Natural killer cell (primary cell): ENCODE data around the gene ADORA2A. TPM values are rescaled to one million over a fixed set of nuclear protein-coding genes. Genes with fewer than 3 reads are reported as not detected.

ENCODE experiments used
- ATAC-seq, 3 donors: fragments of 150-1000 bp in 2 of 3; fragments of 200-7000 bp in 1 of 3; cut with Tn5 transposase; 1 replicate in 1 of 3; 2 replicates in 2 of 3; pipeline ENCODE4 v1.10.0; 2021; ENCODE audit warnings: mild to moderate bottlenecking in 2 of 3, moderate library complexity in 2 of 3
- DNase-seq, 2 donors: peaks; one replicate each; pipeline versions ENCODE4 v3.0.0 to v3.0.0-alpha.2; 2013 to 2021; ENCODE audit warnings: mixed read lengths in 1 of 2
- H3K27ac ChIP-seq: one replicate; pipeline ENCODE4 v1.5.1; 2013; ENCODE audit warnings: mild to moderate bottlenecking, low read length
- H3K27me3 ChIP-seq: one replicate; pipeline ENCODE4 v1.6.1; 2013; ENCODE audit warnings: low read length; ENCODE audit not compliant: control insufficient read depth, insufficient read depth
- H3K36me3 ChIP-seq: one replicate; pipeline ENCODE4 v1.6.1; 2013; ENCODE audit warnings: low read length; ENCODE audit not compliant: control insufficient read depth, insufficient read depth
- H3K4me1 ChIP-seq: one replicate; pipeline ENCODE4 v1.6.1; 2013; ENCODE audit warnings: low read length; ENCODE audit not compliant: control insufficient read depth, insufficient read depth
- H3K4me3 ChIP-seq: one replicate; pipeline ENCODE4 v1.5.1; 2013; ENCODE audit warnings: low read length
- H3K9me3 ChIP-seq: one replicate; pipeline ENCODE4 v1.6.1; 2013; ENCODE audit warnings: low read length; ENCODE audit not compliant: control insufficient read depth, insufficient read depth
- H3K27ac Mint-ChIP-seq, 2 donors: one replicate each; pipeline ENCODE4 v1.8.0; 2022; ENCODE audit warnings: mild to moderate bottlenecking in 2 of 2, mixed read lengths in 2 of 2, moderate library complexity in 1 of 2
- H3K27me3 Mint-ChIP-seq, 2 donors: one replicate each; pipeline ENCODE4 v1.8.0; 2022; ENCODE audit warnings: low read depth in 2 of 2, mixed read lengths in 2 of 2
- H3K36me3 Mint-ChIP-seq: one replicate; pipeline ENCODE4 v1.8.0; 2022; ENCODE audit warnings: mixed read lengths
- H3K4me1 Mint-ChIP-seq, 2 donors: one replicate each; pipeline ENCODE4 v1.8.0; 2022; ENCODE audit warnings: mixed read lengths in 2 of 2
- H3K4me3 Mint-ChIP-seq: one replicate; pipeline ENCODE4 v1.8.0; 2022; ENCODE audit warnings: mild to moderate bottlenecking, moderate library complexity, mixed read lengths
- H3K9me3 Mint-ChIP-seq, 2 donors: one replicate each; pipeline ENCODE4 v1.8.0; 2022; ENCODE audit warnings: mixed read lengths in 2 of 2
- CTCF ChIP-seq: fragments of 200-600 bp; IDR thresholded peaks from one replicate; pipeline ENCODE4 v1.8.0; 2022; ENCODE audit warnings: antibody characterized with exemption
- whole genome bisulfite sequencing: methylation state at CpG from one replicate; pipeline ENCODE4 v1.1.7; 2013; ENCODE audit warnings: missing lambda C conversion rate; ENCODE audit not compliant: insufficient coverage; 5-methylcytosine and 5-hydroxymethylcytosine counted together
- intact Hi-C: fragments of 100-400 bp; cut with micrococcal nuclease; formaldehyde crosslinking; loops from one replicate; pipeline ENCODE4 v1.14.2; 2022
- total RNA-seq, 4 donors: library from RNA; stranded (reverse); fragments of 120-200 nt in 1 of 4; gene quantifications; one replicate each; pipeline versions ENCODE4 v1.2.3 to v1.2.4, GENCODE V29; 2013 to 2022

The ADORA2A gene
- total RNA-seq, 3 donors from 2014 or later (not counting 1 experiment from before 2014, with no cell fraction given), result 11.0 to 15.0 (median 11.7) TPM

- peak overlapping the region; percentile 71 for H3K4me3 Mint-ChIP-seq
- WGBS, result under 1% methylated on average over 56 of the region's 56 CpGs
- H3K27ac Mint-ChIP-seq, result no peak overlapping the region
- no peaks in the 10 kb centered on the region for H3K36me3 Mint-ChIP-seq
- Histone ChIP-seq H3K36me3 (no peaks in the 10 kb centered on the region), H3K4me1 (peaks cover 47% of the 10 kb centered on the region), H3K27me3 (no peaks in the 10 kb centered on the region), H3K4me3 (no peak overlapping the region), H3K9me3 (no peaks in the 10 kb centered on the region), H3K27ac (no peak overlapping the region)
- H3K4me1 Mint-ChIP-seq, result peaks cover 32 to 37% of the 10 kb centered on the region in 2 donors
- peak; percentile 85 for TF ChIP-seq CTCF
- ATAC-seq (peak; percentile 55 to 71 (median 71)), DNase-seq (peak; percentile 72 to 81)
- intact Hi-C loops, result loop anchor here (1.0 to 2.0 kb wide), 2 partner anchors 79 to 102 kb away; no protein-coding TSS in a partner anchor
- peaks cover 9 to 14% of the 10 kb centered on the region in 2 donors for H3K27me3 Mint-ChIP-seq
- H3K9me3 Mint-ChIP-seq, result no peaks in the 10 kb centered on the region
Measured at GRCh38 chr22:24423519-24424000, 3.8 kb upstream of the ADORA2A start.

GRCh38 chr22:24424001-24424900 lies 3.1 kb upstream of the ADORA2A start:
- ATAC-seq (peak; percentile 28 to 37 (median 36)), DNase-seq (peak; percentile 36 to 70)
- Mint-ChIP-seq H3K27me3 (peaks cover 9 to 14% of the 10 kb centered on the region in 2 donors), H3K27ac (no peak overlapping the region), H3K9me3 (no peaks in the 10 kb centered on the region), H3K4me1 (peaks cover 37 to 43% of the 10 kb centered on the region in 2 donors), H3K36me3 (no peaks in the 10 kb centered on the region), H3K4me3 (peak overlapping the region; percentile 25)
- Histone ChIP-seq H3K27ac (no peak overlapping the region), H3K4me1 (peaks cover 54% of the 10 kb centered on the region), H3K9me3 (no peaks in the 10 kb centered on the region), H3K27me3 (no peaks in the 10 kb centered on the region), H3K36me3 (no peaks in the 10 kb centered on the region), H3K4me3 (peak overlapping the region; percentile 30)
- WGBS, result 17% methylated on average over 105 of the region's 105 CpGs
- no peak for TF ChIP-seq CTCF
- intact Hi-C loops, result no loop called here

- Mint-ChIP-seq H3K36me3 (no peaks in the 10 kb centered on the region), H3K9me3 (no peaks in the 10 kb centered on the region), H3K27ac (peak overlapping the region; percentile 51 to 94), H3K4me1 (peaks cover 37 to 44% of the 10 kb centered on the region in 2 donors), H3K27me3 (peaks cover 9 to 14% of the 10 kb centered on the region in 2 donors), H3K4me3 (peak overlapping the region; percentile 73)
- Histone ChIP-seq H3K4me1 (peaks cover 63% of the 10 kb centered on the region), H3K9me3 (no peaks in the 10 kb centered on the region), H3K27ac (no peak overlapping the region), H3K27me3 (no peaks in the 10 kb centered on the region), H3K4me3 (no peak overlapping the region), H3K36me3 (no peaks in the 10 kb centered on the region)
- TF ChIP-seq CTCF, result no peak
- ATAC-seq, result no peak
- intact Hi-C loops, result no loop called here
- 95% methylated on average over 31 of the region's 32 CpGs for WGBS
- DNase-seq, result no peak
Measured at GRCh38 chr22:24424901-24425775, 2.3 kb upstream of the ADORA2A start.
